ENCODE results near the gene CRTC1.

DNA sequence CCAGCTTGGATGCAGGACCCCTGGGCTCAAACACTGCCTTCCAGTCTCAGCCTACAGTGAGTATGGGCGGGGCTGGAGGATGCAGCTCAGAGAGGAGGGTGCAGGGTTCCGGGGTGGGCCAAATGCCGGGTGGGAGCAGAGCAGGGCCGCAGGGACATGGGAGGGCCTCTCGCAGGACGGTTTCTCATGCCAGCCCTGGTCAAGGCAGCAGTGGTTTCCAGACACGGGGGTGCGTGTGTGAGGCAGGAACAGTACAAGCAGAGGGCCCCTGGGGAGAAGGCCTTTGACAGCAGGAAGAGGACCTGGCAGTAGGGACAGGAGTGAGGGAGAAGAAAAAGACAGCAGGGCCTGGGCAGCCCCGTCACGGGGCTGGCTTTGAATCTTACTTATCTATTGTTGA, 34.1 kb downstream of the CRTC1 start:
- no peak for TF ChIP-seq CTCF (IDR thresholded peaks at IDR 0.05)
- TF ChIP-seq, protein P1, sequence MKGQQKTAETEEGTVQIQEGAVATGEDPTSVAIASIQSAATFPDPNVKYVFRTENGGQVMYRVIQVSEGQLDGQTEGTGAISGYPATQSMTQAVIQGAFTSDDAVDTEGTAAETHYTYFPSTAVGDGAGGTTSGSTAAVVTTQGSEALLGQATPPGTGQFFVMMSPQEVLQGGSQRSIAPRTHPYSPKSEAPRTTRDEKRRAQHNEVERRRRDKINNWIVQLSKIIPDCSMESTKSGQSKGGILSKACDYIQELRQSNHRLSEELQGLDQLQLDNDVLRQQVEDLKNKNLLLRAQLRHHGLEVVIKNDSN (CRISPR knock-in tag; IDR thresholded peaks at IDR 0.05), result no peak
